HG03565 (cell line): Measurements from ENCODE around the gene NTSR1.

Source experiments
- ATAC-seq: cut with Tn5 transposase; IDR thresholded peaks from one replicate; pipeline ENCODE4 v1.9.1; 2021; ENCODE audit warnings: mild to moderate bottlenecking, moderate library complexity; ENCODE audit not compliant: unreplicated experiment

NTSR1 gene

GRCh38 chr20:62723768-62724450 lies 15.3 kb downstream of the NTSR1 start:
- ATAC-seq: no peak

- no peak for ATAC-seq
Observed at GRCh38 chr20:62724692-62725595, 16.3 kb downstream of the NTSR1 start.

- ATAC-seq: no peak
Observed at GRCh38 chr20:62725596-62726268, 17.1 kb downstream of the NTSR1 start.

GRCh38 chr20:62726276-62726675 lies 17.6 kb downstream of the NTSR1 start:
- ATAC-seq: no peak

- ATAC-seq: no peak
Observed at GRCh38 chr20:62726716-62727583, 18.3 kb downstream of the NTSR1 start.

GRCh38 chr20:62727584-62728027 lies 19.0 kb downstream of the NTSR1 start:
- no peak for ATAC-seq

GRCh38 chr20:62728028-62728780 lies 19.6 kb downstream of the NTSR1 start:
- ATAC-seq: no peak

- ATAC-seq: no peak
Observed at GRCh38 chr20:62728781-62729300, 20.2 kb downstream of the NTSR1 start.

- no peak for ATAC-seq
Observed at GRCh38 chr20:62730481-62730880, 21.8 kb downstream of the NTSR1 start.

- ATAC-seq: no peak
Observed at GRCh38 chr20:62732031-62732760, 23.6 kb downstream of the NTSR1 start.

GRCh38 chr20:62732842-62733525 lies 24.3 kb downstream of the NTSR1 start:
- ATAC-seq: no peak

- ATAC-seq: no peak
Observed at GRCh38 chr20:62733526-62733842, 24.8 kb downstream of the NTSR1 start.

GRCh38 chr20:62733891-62734290 lies 25.3 kb downstream of the NTSR1 start:
- ATAC-seq: no peak

- ATAC-seq: no peak
Observed at GRCh38 chr20:62734326-62734725, 25.7 kb downstream of the NTSR1 start.

- no peak for ATAC-seq
Observed at GRCh38 chr20:62734881-62735280, 26.2 kb downstream of the NTSR1 start.

- ATAC-seq: no peak
Observed at GRCh38 chr20:62735331-62735821, 26.7 kb downstream of the NTSR1 start.

GRCh38 chr20:62736026-62736406 lies 27.4 kb downstream of the NTSR1 start:
- ATAC-seq: no peak

GRCh38 chr20:62736407-62737071 lies 27.9 kb downstream of the NTSR1 start:
- ATAC-seq: no peak
